Activated CD8-positive, alpha-beta T cell treated with anti-CD3 and anti-CD28 coated beads for 36 hours (primary cell): Measurements from ENCODE around the gene KNCN. TPM values are rescaled to one million over a fixed set of nuclear protein-coding genes. Genes with fewer than 3 reads are reported as not detected.

Source experiments
- ATAC-seq: fragments of 200-7000 bp; cut with Tn5 transposase; one replicate; pipeline ENCODE4 v1.10.0; 2021; ENCODE audit warnings: mild to moderate bottlenecking, moderate library complexity
- CTCF ChIA-PET: fragments of 350-600 bp; sonication (Branson Sonifier 250); formaldehyde crosslinking; loops from one replicate; lab custom pipeline; 2021; ENCODE audit warnings: antibody characterized with exemption; lab: Charles Lee
- POLR2A ChIA-PET: fragments of 350-600 bp; sonication (Branson Sonifier 250); formaldehyde crosslinking; loops from one replicate; lab custom pipeline; 2021; ENCODE audit warnings: antibody characterized with exemption; lab: Charles Lee
- DNase-seq: peaks from one replicate; pipeline ENCODE4 v3.0.0-alpha.2; 2020
- H3K27ac Mint-ChIP-seq: one replicate; pipeline ENCODE4 v1.8.0; 2021; ENCODE audit warnings: mild to moderate bottlenecking, mixed read lengths
- H3K27me3 Mint-ChIP-seq: one replicate; pipeline ENCODE4 v1.8.0; 2021; ENCODE audit warnings: mixed read lengths
- H3K36me3 Mint-ChIP-seq: one replicate; pipeline ENCODE4 v1.8.0; 2021; ENCODE audit warnings: low read depth, mixed read lengths
- H3K4me1 Mint-ChIP-seq: one replicate; pipeline ENCODE4 v1.8.0; 2021; ENCODE audit warnings: low read depth, mixed read lengths
- H3K4me3 Mint-ChIP-seq: one replicate; pipeline ENCODE4 v1.8.0; 2021; ENCODE audit warnings: mild to moderate bottlenecking, moderate library complexity, mixed read lengths
- H3K9me3 Mint-ChIP-seq: one replicate; pipeline ENCODE4 v1.8.0; 2021; ENCODE audit warnings: mixed read lengths
- CTCF ChIP-seq: fragments of 200-600 bp; IDR thresholded peaks from one replicate; pipeline ENCODE4 v1.8.0; 2022; ENCODE audit warnings: antibody characterized with exemption, mild to moderate bottlenecking
- intact Hi-C: fragments of 100-400 bp; cut with micrococcal nuclease; formaldehyde crosslinking; loops from one replicate; pipeline ENCODE4 v1.10.0; 2022
- total RNA-seq, 2 experiments: library from RNA; stranded (reverse); gene quantifications; one replicate each; pipeline ENCODE4 v1.2.3, GENCODE V29; 2021

KNCN gene
- total RNA-seq, 2 experiments from 2014 or later: not detected

DNA sequence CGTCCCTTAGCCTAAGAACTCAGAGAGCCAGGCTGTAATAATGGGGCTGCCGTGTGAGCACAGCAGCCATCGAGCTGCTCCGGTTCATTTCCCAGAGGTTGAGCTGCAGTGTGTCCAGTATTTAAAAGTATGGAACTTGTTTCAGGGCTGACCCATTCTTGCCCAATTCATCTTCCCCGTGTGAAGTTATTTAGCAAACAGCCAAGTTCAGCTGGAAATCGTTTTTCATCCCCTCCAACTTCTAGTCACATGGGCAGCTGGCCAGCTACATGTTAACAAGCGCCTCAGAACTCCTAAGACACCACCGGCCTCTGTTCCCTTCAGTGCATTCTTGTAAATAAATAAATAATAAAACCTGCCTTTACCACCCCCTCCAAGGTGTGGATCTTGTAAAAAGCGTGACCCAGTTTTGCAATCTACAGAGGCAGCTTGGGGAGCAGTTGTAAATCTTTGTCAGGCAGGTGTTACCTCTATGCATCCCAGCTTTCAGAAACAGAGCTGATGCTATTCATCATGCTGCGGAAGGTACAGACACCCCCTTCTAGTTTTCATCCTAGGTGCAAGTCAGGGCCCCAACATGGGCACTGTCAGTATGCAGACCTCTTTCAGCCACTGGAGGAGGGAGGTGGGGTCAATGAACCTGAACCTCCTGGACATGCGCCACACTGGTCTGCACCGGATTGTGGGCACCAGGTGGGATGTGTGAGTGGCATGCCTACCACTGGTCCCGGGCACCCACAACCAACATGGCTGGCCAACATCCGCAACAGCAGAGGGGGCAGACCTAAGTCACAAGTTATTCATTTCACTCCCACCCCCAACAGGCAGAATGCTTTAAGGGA, 18.7 kb upstream of the KNCN start:
- ChIA-PET CTCF (interaction anchor here (0.7 to 0.8 kb wide), 2 partner anchors 43 to 93 kb away, joined by 3 read pairs; no protein-coding TSS in a partner anchor), POLR2A (no interaction called here)
- DNase-seq (no peak), ATAC-seq (no peak)
- intact Hi-C loops: no loop called here
- H3K4me1 Mint-ChIP-seq: no peaks in the 10 kb centered on the region
- no peaks in the 10 kb centered on the region for H3K27me3 Mint-ChIP-seq
- H3K9me3 Mint-ChIP-seq: no peaks in the 10 kb centered on the region
- H3K4me3 Mint-ChIP-seq: no peak overlapping the region
- TF ChIP-seq CTCF: no peak
- no peak overlapping the region for H3K27ac Mint-ChIP-seq
- peaks cover 4% of the 10 kb centered on the region for H3K36me3 Mint-ChIP-seq

- no peak overlapping the region for H3K4me3 Mint-ChIP-seq
- no peak overlapping the region for H3K27ac Mint-ChIP-seq
- no peaks in the 10 kb centered on the region for H3K27me3 Mint-ChIP-seq
- CTCF ChIA-PET: interaction anchor here (0.7 to 0.8 kb wide), 2 partner anchors 42 to 92 kb away, joined by 3 read pairs; no protein-coding TSS in a partner anchor
- intact Hi-C loops: no loop called here
- POLR2A ChIA-PET: no interaction called here
- no peak for DNase-seq
- peaks cover 10% of the 10 kb centered on the region for H3K36me3 Mint-ChIP-seq
- no peaks in the 10 kb centered on the region for H3K4me1 Mint-ChIP-seq
- no peak for TF ChIP-seq CTCF
- H3K9me3 Mint-ChIP-seq: no peaks in the 10 kb centered on the region
- ATAC-seq: no peak
These were observed 17.7 kb upstream of the KNCN start for GRCh38 chr1:46569116-46569515.

DNA sequence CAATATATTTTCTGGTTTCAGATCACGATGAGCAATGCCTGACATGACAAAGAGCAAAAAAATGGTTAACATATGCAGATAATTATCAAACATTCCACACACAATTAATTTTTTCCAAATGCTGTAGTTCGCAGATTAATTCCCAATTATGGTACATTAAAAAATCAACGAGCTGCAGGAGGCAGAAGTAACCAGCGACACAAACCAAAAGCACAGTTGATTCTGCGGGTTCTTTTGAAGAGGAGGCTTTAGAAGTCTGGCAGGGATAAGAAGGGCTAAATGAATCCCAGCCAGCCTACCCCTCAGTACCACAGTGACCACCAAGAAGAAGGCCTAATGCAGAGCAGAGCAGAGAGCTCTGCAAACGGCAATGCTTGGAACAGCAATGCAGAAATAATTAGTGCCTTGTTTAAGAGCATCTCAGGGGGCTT, 17.0 kb upstream of the KNCN start:
- intact Hi-C loops: no loop called here
- no peak for ATAC-seq
- DNase-seq: no peak
- Mint-ChIP-seq H3K27ac (no peak overlapping the region), H3K36me3 (peaks cover 10% of the 10 kb centered on the region), H3K9me3 (no peaks in the 10 kb centered on the region), H3K4me1 (no peaks in the 10 kb centered on the region), H3K4me3 (no peak overlapping the region), H3K27me3 (no peaks in the 10 kb centered on the region)
- POLR2A ChIA-PET: no interaction called here
- TF ChIP-seq CTCF: no peak
- CTCF ChIA-PET: no interaction called here

DNA sequence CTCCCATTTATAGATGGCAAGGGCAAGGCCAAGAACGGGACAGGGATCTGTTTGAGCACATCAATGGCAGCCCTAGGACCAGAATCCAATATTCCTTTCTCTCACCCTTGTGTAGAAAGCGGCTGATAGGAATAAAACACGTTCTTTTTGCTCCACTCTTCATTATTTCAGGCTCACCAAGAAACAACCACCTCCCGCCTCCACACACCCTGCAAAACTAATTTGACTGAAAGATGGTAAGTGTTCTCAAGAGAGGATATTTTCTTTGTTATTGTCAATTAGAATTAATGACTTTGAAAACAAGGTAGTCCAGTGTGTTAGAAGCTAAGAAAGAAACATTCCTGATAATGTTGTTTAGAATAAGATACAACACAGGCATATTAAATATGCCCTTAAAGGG, 11.9 kb upstream of the KNCN start:
- ChIA-PET CTCF (no interaction called here), POLR2A (no interaction called here)
- no peak for TF ChIP-seq CTCF
- no peak for DNase-seq
- Mint-ChIP-seq H3K27me3 (no peaks in the 10 kb centered on the region), H3K27ac (no peak overlapping the region), H3K9me3 (no peaks in the 10 kb centered on the region), H3K36me3 (peaks cover 13% of the 10 kb centered on the region), H3K4me3 (no peak overlapping the region), H3K4me1 (no peaks in the 10 kb centered on the region)
- intact Hi-C loops: no loop called here
- no peak for ATAC-seq

DNA sequence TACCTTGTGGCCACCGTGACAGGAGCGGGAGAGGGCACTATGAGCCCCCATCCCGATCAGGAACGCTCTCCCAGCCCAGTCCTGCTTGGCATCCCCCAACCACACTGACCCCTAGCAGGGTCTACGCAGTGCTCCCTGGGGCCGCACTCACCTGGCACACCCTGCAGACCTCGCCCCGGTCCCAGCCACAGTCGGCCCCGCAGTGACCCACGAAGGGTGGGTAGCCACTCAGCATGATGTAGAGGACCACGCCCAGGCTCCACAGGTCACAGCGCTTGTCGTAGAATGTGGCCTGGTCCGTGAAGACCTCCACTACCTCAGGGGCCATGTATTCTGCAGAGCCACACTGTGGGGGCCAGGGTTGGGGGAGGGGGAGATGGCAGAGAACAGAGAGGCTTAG, 11.1 kb upstream of the KNCN start:
- H3K36me3 Mint-ChIP-seq: peaks cover 10% of the 10 kb centered on the region
- H3K4me3 Mint-ChIP-seq: no peak overlapping the region
- H3K27ac Mint-ChIP-seq: no peak overlapping the region
- intact Hi-C loops: no loop called here
- no peak for TF ChIP-seq CTCF
- no peaks in the 10 kb centered on the region for H3K9me3 Mint-ChIP-seq
- DNase-seq: no peak
- ChIA-PET CTCF (no interaction called here), POLR2A (no interaction called here)
- ATAC-seq: no peak
- H3K27me3 Mint-ChIP-seq: no peaks in the 10 kb centered on the region
- no peaks in the 10 kb centered on the region for H3K4me1 Mint-ChIP-seq
